Fibroblast of villous mesenchyme (primary cell): ENCODE data around the gene ABLIM2. TPM values are rescaled to one million over a fixed set of nuclear protein-coding genes. Genes with fewer than 3 reads are reported as not detected.

Experiments used
- DNase-seq: peaks from one replicate; pipeline ENCODE4 v3.0.0-alpha.2; 2010; ENCODE audit warnings: low read depth
- H3K4me3 ChIP-seq: 2 replicates; pipeline ENCODE4 v1.5.1; 2011; ENCODE audit warnings: low read depth, mild to moderate bottlenecking, low read length
- CTCF ChIP-seq: IDR thresholded peaks from 2 replicates; pipeline ENCODE4 v1.5.1; 2012; ENCODE audit warnings: low read depth, mild to moderate bottlenecking, low read length; ENCODE audit not compliant: insufficient read depth
- total RNA-seq: library from RNA; depleted of rRNA; stranded (reverse); fragments of >200 nt; gene quantifications from 2 replicates; pipeline ENCODE4 v1.2.3, GENCODE V29; 2012

Gene ABLIM2
- total RNA-seq, 1 donor, result under 0.01 TPM

GRCh38 chr4:8123389-8123788, 35.2 kb downstream of the ABLIM2 start:
- no peak overlapping the region for H3K4me3 ChIP-seq
- DNase-seq, result peak; percentile 36
- TF ChIP-seq CTCF, result no peak

- H3K4me3 ChIP-seq, result no peak overlapping the region
- TF ChIP-seq CTCF, result no peak
- DNase-seq, result no peak
These were observed 35.9 kb downstream of the ABLIM2 start for GRCh38 chr4:8122746-8123145.

DNA sequence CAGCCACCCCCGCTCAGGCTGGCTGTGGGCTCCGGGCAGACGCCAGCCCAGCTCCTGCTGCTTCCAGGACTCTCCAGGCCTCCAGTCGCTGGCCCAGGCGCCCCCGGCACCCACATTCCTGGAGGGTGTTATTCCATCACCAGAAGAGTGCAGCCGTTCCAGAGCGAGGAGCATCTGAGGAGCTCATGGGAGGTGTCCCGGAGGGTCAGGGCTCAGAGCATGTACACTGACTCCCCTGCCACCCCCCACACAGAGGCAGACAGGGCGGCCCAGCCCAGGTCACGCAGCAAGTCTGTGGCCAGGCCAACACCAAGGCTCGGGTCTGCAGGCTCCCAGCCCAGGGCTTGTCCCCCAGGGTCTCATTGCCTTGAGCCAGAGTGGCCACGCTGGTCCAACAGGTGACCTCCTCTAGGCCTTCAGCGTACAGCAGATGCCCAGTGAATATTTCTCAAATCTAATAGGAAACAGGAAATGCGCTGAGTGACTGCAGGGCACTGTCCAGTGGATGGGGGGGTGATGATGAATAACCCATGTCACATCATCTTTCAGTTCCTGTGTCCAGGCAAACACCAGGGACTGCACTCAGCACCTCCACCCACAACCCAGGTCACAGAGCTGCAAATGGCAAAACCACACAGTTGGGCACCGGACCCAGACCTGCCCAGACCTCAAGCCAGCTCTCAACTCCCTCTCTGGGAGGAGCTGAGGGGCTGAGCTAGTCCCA, 37.2 kb downstream of the ABLIM2 start:
- TF ChIP-seq CTCF, result no peak
- H3K4me3 ChIP-seq, result no peak overlapping the region
- DNase-seq, result no peak

DNA sequence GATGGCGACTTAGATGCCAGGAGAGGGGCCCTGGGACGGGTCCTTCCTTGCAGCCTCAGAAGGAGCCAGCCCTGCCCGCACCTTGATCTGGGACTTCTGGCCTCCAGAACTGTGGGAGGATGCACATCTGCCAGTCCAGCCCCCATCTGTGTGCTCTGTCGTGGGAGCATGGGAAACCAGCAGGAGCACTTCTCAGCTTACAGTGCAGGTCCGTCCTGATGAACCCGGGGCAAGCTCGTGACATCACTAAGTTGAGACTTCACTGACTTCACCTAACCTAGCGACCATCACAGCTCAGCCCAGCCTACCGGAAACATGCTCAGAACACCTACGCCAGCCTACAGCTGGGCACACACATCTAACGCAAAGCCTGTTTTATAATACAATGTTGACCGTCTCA, 38.1 kb downstream of the ABLIM2 start:
- no peak for TF ChIP-seq CTCF
- DNase-seq, result no peak
- H3K4me3 ChIP-seq, result no peak overlapping the region

- no peak for TF ChIP-seq CTCF
- no peak overlapping the region for H3K4me3 ChIP-seq
- DNase-seq, result no peak
These were observed 38.7 kb downstream of the ABLIM2 start for GRCh38 chr4:8119877-8120276.

DNA sequence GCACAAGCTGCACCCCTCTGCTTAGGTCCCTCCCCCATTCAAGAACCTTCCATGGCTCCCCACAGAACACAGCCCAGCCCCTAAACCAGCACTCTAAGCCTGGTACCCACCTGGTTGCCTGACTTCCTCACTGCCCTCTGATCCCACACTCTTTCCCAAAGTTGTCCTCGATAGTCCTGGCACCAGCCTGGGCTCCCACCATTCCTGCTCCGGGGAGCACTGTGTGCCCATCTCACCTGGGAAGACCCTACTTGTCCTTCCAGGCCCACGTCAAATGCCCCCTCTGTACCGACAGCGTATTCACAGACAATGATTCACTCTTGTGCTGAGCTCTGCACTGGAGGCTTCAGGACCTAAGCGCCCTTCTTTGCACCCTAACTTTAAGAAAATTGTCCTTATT, 40.1 kb downstream of the ABLIM2 start:
- DNase-seq, result no peak
- TF ChIP-seq CTCF, result no peak
- no peak overlapping the region for H3K4me3 ChIP-seq

- no peak for DNase-seq
- no peak for TF ChIP-seq CTCF
- H3K4me3 ChIP-seq, result no peak overlapping the region
These were observed 40.6 kb downstream of the ABLIM2 start for GRCh38 chr4:8118035-8118434.
